Cardiac fibroblast (primary cell): ENCODE measurements around the gene MCOLN2.
"Not testable (repeated sequence)": the region's sequence is repeated elsewhere in the genome, so short reads cannot be mapped to it uniquely, and the experiment has no call there.

Experiments used
- DNase-seq, 2 donors: peaks; one replicate each; pipeline versions ENCODE4 v3.0.0 to v3.0.0-alpha.2; 2010; ENCODE audit warnings: low read depth in 2 of 2
- H3K4me3 ChIP-seq, 2 donors: replicated peaks in 1 of 2; 1 replicate in 1 of 2; 2 replicates in 1 of 2; pipeline ENCODE4 v1.5.1; 2011; ENCODE audit warnings: low read depth in 2 of 2, low read length in 2 of 2, mild to moderate bottlenecking in 2 of 2, moderate library complexity in 1 of 2
- CTCF ChIP-seq: IDR thresholded peaks from one replicate; pipeline ENCODE4 v1.5.1; 2011; ENCODE audit warnings: low read depth, mild to moderate bottlenecking, low read length, inconsistent platforms

Gene MCOLN2

DNA sequence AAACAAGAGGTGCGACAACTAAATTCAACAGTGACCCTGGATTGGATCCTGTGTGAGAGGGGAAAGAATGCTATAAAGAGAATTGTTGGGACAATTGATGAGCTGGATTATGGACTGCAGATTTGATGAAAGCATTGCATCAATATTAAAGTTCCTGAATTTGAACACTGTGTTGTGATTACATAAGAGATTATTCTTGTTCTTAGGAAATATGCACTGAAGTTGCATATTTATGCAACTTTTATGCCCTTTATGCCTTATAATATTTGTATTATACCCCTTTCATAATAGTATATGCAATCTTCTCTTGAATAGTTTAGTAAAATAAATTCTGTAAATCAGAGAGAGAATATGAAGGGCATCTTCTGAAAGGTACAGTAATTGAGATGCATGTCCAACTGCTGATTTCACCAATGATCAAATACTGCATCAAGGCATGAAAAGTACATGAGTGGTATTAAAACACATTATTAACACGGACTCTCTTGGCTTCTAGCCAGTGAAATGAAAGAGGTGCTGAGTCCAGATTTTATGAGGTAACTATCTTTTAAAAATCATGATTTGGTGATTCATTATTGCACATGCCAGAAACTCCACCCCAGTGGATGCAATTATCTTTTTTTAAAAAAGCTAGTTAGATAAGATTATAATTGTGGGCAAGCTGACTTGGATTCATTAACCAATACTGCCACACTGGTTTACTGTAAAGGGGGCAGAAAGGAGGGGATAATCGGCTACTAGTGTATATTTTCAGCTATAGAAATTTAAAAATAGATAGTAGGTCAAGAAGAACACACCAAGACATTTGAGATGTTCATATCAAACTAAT, 84.0 kb downstream of the MCOLN2 start:
- H3K4me3 ChIP-seq, result no peak overlapping the region
- DNase-seq, result no peak
- TF ChIP-seq CTCF, result no peak

- not testable (repeated sequence) for DNase-seq, H3K4me3 ChIP-seq
Observed at GRCh38 chr1:84908746-84909464, 88.0 kb downstream of the MCOLN2 start.

DNA sequence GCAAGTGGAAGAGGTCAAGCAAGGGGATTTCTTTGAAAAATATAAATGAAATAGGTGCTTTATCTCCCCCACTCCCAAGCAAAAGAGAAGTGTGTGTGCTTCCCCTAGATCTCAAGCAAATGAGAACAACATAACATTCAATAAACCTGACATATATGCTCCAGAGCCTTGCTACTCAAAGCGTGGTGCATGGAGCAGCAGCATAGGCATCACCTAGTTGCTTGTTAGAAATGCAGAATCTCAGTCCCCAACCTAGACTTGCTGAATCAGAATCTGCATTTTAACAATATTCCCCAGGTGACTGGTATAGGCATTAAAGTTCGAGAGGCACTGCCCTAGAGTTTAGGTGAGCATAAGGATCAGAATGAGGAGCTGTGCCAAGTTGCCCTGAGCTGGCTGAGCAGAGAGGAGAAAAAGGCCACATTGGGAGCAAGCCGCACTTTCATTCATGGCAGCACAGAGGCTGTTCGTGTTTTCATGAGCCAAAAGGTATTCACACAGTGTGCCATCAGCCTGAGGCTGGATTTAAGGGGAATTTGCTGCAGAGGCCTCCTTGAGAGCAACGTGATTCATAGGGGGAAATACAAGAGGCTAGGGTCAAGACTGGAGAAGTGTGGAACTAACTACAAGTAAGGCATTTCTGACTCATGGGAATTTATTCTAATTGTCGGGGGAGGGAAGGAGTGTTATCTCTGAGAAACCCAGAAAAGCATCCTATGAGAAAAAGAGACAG, 89.7 kb downstream of the MCOLN2 start:
- peak in 1 of 2 donors; percentile 53 for DNase-seq
- TF ChIP-seq CTCF, result no peak
- H3K4me3 ChIP-seq, result no peak overlapping the region

GRCh38 chr1:84902727-84903126, 94.2 kb downstream of the MCOLN2 start:
- DNase-seq, H3K4me3 ChIP-seq: not testable (repeated sequence)

GRCh38 chr1:84899969-84900368, 96.9 kb downstream of the MCOLN2 start:
- no peak for TF ChIP-seq CTCF
- DNase-seq, result no peak
- no peak overlapping the region for H3K4me3 ChIP-seq

DNA sequence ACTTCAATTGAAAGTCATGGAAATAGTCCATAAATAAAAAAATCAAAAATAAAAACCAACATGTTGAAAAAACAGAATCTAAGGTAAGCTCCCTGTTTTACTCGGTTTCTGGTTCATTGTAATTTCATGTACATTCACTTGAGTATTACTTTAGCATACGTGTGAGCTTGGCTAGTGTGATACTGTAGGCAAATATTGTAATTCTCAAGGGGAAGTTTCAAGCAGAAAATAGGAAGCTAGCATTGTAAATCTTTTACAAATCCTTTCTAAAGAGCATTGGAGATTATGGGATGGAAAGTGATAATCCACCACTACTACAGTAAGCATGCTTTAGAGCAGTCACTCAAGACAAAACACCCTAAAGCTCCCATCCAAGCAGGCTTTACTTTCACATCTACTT, 100.6 kb downstream of the MCOLN2 start:
- no peak for TF ChIP-seq CTCF
- DNase-seq, result no peak
- no peak overlapping the region for H3K4me3 ChIP-seq

DNA sequence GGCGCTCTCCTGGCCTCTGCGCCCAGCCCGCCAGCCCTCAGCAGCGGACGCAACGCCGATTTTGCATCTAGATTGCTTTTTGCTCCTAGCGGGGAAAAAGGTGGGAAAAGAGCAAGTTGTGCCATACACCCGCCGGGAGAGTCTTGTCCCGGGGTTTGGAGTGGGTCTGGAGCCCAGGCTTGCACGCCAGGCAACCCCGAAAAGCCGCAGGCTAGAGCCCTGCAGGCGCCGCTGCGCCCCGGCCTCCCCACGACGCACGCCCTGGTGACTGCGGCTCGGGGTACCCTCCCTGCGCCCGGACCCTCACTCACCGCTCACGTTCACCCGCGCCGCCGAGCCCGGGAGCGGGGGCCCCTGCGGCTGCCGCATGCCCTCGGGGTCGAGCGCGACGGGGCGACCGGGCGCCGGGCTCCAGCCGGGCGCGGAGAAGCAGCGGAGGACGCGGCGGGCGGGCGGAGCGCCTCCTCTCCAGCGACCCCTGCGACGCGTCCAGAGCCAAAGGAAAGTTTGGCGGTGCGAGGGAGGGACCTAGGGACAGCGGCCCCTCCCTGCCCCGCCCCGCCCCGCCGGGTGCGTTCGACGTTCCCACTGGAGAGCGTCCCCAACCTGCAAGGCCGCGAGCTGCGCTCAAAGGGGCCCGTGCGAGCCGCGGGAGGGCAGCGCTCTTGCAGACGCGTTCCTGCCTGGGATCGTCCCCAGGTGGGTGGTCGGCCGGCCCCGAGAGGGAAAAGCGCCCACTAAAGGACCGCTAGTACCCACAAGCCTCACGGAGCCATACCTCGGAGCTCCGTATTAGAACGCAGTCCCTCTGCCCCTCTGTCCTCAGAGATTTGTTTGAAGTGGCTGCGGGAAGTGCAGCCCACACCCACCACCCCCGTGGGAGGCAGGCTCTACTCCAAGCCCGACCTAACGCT, 104.0 kb downstream of the MCOLN2 start, which contains the start of gene LPAR3:
Gene LPAR3, minus strand, starts transcription at position 502 of the 914 bp plus-strand sequence. CDS start 27,086 bp downstream, outside the sequence.
- H3K4me3 ChIP-seq, result peak within 1 kb of the TSS; percentile 4 to 52
- peak; percentile 25 to 26 for DNase-seq
- no peak for TF ChIP-seq CTCF
